SK-N-SH (cell line): ENCODE data around the gene YPEL3.

Source experiments
- CHD2 ChIP-seq: fragments of 150-350 bp; IDR thresholded peaks from 2 replicates; pipeline ENCODE4 v1.6.1; 2018; ENCODE audit warnings: low read length; ENCODE audit not compliant: partially characterized antibody
- EP300 ChIP-seq, 2 experiments: IDR thresholded peaks; 2 replicates each; pipeline versions ENCODE4 v1.4.0 to v1.6.1; 2012; ENCODE audit warnings: borderline replicate concordance in 1 of 2, low read depth in 1 of 2, low read length in 1 of 2
- EZH2phosphoT487 ChIP-seq: fragments of 200-600 bp; sonication (generic); IDR thresholded peaks from 2 replicates; pipeline ENCODE4 v1.6.1; 2017; ENCODE audit warnings: low read depth, mixed run types, mild to moderate bottlenecking, antibody characterized with exemption, moderate library complexity, borderline replicate concordance
- FOXM1 ChIP-seq: IDR thresholded peaks from 2 replicates; pipeline ENCODE4 v1.4.0; 2012; ENCODE audit warnings: low read depth, mild to moderate bottlenecking
- GABPA ChIP-seq: IDR thresholded peaks from 2 replicates; pipeline ENCODE4 v1.4.0; 2012; ENCODE audit warnings: low read depth, mild to moderate bottlenecking
- JUND ChIP-seq: IDR thresholded peaks from 2 replicates; pipeline ENCODE4 v1.4.0; 2012
- POLR2AphosphoS5 ChIP-seq: IDR thresholded peaks from 2 replicates; pipeline ENCODE4 v1.6.1; 2012; ENCODE audit warnings: low read depth, low read length
- RAD21 ChIP-seq: IDR thresholded peaks from 2 replicates; pipeline ENCODE4 v1.6.1; 2012; ENCODE audit warnings: mild to moderate bottlenecking, low read length
- RCOR1 ChIP-seq: fragments of 150-350 bp; IDR thresholded peaks from 2 replicates; pipeline ENCODE4 v1.6.1; 2017; ENCODE audit warnings: antibody characterized with exemption, low read length
- RXRA ChIP-seq: IDR thresholded peaks from 2 replicates; pipeline ENCODE4 v1.4.0; 2012; ENCODE audit warnings: low read depth, mild to moderate bottlenecking, borderline replicate concordance
- TAF1 ChIP-seq: IDR thresholded peaks from 2 replicates; pipeline ENCODE4 v1.6.1; 2012; ENCODE audit warnings: low read depth, mild to moderate bottlenecking, low read length, moderate library complexity, borderline replicate concordance
- YY1 ChIP-seq: IDR thresholded peaks from 2 replicates; pipeline ENCODE4 v1.4.0; 2012; ENCODE audit warnings: low read depth, mild to moderate bottlenecking
- TF ChIP-seq, protein P1 (sequence below): fragments of 200-600 bp; sonication (generic); IDR thresholded peaks from 2 replicates; pipeline ENCODE4 v1.6.1; 2017; ENCODE audit warnings: antibody characterized with exemption, mild to moderate bottlenecking, moderate library complexity
- TF ChIP-seq, protein P2 (sequence below): IDR thresholded peaks from 2 replicates; pipeline ENCODE4 v1.4.0; 2012; ENCODE audit warnings: low read depth

DNA sequence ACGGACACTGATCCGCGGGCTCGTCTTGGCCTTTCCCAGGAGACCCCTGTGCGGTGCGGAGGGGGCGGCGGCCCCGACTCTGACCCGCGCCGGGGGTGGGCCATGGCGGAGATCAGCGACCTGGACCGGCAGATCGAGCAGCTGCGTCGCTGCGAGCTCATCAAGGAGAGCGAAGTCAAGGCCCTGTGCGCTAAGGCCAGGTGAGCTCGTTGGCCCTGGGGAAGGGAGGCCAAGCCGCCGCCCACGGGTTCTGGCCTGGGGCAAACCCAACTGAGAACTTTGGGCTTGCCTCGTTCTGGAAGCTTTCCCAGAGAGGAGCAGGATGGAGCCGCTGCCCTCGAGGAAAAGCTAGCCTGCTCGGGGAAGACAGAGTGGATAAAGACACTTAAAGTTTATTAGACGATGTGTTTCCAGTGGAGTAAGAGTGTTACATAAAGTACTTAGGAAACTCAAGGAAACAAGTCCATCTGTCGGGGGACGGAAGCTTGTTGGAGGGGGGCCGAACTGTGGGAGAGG is 19.7 kb downstream of the YPEL3 start:
- TF ChIP-seq POLR2AphosphoS5 (no peak), EP300 (IDR thresholded peaks at IDR 0.05; ENCODE audit: borderline replicate concordance in 1 of 2, low read depth in 1 of 2, low read length in 1 of 2) (no peak), TAF1 (no peak), RCOR1 (no peak), YY1 (no peak), FOXM1 (no peak), EZH2phosphoT487 (no peak), RXRA (no peak), RAD21 (no peak), JUND (no peak), GABPA (no peak), CHD2 (no peak)
- TF ChIP-seq, protein P1, sequence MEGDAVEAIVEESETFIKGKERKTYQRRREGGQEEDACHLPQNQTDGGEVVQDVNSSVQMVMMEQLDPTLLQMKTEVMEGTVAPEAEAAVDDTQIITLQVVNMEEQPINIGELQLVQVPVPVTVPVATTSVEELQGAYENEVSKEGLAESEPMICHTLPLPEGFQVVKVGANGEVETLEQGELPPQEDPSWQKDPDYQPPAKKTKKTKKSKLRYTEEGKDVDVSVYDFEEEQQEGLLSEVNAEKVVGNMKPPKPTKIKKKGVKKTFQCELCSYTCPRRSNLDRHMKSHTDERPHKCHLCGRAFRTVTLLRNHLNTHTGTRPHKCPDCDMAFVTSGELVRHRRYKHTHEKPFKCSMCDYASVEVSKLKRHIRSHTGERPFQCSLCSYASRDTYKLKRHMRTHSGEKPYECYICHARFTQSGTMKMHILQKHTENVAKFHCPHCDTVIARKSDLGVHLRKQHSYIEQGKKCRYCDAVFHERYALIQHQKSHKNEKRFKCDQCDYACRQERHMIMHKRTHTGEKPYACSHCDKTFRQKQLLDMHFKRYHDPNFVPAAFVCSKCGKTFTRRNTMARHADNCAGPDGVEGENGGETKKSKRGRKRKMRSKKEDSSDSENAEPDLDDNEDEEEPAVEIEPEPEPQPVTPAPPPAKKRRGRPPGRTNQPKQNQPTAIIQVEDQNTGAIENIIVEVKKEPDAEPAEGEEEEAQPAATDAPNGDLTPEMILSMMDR = no peak
- TF ChIP-seq, protein P2, sequence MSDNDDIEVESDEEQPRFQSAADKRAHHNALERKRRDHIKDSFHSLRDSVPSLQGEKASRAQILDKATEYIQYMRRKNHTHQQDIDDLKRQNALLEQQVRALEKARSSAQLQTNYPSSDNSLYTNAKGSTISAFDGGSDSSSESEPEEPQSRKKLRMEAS = no peak
